Uterus (tissue), 2 donors: ENCODE results near the gene TXN2.

Source experiments
- CTCF ChIP-seq, 4 experiments: fragments of 200-600 bp in 2 of 4; fragments of 450-650 bp in 2 of 4; sonication (generic) in 2 of 4; IDR thresholded peaks; one replicate each; pipeline ENCODE4 v1.5.1; 2016 to 2019; ENCODE audit warnings: antibody characterized with exemption in 4 of 4, mild to moderate bottlenecking in 2 of 4, moderate library complexity in 1 of 4
- POLR2A ChIP-seq, 2 donors: fragments of 450-650 bp; IDR thresholded peaks; one replicate each; pipeline ENCODE4 v1.6.1; 2016; ENCODE audit warnings: antibody characterized with exemption in 2 of 2, mild to moderate bottlenecking in 1 of 2, moderate library complexity in 1 of 2

- TF ChIP-seq POLR2A (IDR thresholded peaks at IDR 0.05) = no peak
- TF ChIP-seq CTCF (IDR thresholded peaks at IDR 0.05) = no peak
Measured at GRCh38 chr22:36507518-36508010, 26.1 kb upstream of the TXN2 start.
